GM12874 (cell line): ENCODE data around the gene DNAH10.

Experiments used
- TF ChIP-seq, protein P1 (sequence below): IDR thresholded peaks from 2 replicates; pipeline ENCODE4 v1.5.1; 2011; ENCODE audit warnings: low read depth, mild to moderate bottlenecking, control low read depth, low read length, moderate library complexity; ENCODE audit not compliant: insufficient read depth

The DNAH10 gene, protein sequence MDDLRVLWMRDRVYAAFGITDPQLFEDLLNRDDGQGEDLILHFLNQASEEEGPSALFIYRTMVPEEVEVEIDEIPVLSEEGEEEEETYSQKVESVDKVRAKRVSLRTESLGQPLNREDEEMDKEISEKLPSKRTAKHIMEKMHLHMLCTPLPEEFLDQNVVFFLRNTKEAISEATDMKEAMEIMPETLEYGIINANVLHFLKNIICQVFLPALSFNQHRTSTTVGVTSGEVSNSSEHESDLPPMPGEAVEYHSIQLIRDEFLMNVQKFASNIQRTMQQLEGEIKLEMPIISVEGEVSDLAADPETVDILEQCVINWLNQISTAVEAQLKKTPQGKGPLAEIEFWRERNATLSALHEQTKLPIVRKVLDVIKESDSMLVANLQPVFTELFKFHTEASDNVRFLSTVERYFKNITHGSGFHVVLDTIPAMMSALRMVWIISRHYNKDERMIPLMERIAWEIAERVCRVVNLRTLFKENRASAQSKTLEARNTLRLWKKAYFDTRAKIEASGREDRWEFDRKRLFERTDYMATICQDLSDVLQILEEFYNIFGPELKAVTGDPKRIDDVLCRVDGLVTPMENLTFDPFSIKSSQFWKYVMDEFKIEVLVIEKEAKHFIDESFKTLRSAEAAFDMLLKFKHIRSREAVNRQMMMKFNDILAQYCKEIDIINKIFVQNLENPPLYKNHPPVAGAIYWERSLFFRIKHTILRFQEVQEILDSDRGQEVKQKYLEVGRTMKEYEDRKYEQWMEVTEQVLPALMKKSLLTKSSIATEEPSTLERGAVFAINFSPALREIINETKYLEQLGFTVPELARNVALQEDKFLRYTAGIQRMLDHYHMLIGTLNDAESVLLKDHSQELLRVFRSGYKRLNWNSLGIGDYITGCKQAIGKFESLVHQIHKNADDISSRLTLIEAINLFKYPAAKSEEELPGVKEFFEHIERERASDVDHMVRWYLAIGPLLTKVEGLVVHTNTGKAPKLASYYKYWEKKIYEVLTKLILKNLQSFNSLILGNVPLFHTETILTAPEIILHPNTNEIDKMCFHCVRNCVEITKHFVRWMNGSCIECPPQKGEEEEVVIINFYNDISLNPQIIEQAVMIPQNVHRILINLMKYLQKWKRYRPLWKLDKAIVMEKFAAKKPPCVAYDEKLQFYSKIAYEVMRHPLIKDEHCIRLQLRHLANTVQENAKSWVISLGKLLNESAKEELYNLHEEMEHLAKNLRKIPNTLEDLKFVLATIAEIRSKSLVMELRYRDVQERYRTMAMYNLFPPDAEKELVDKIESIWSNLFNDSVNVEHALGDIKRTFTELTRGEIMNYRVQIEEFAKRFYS (N-terminal part only)

DNA sequence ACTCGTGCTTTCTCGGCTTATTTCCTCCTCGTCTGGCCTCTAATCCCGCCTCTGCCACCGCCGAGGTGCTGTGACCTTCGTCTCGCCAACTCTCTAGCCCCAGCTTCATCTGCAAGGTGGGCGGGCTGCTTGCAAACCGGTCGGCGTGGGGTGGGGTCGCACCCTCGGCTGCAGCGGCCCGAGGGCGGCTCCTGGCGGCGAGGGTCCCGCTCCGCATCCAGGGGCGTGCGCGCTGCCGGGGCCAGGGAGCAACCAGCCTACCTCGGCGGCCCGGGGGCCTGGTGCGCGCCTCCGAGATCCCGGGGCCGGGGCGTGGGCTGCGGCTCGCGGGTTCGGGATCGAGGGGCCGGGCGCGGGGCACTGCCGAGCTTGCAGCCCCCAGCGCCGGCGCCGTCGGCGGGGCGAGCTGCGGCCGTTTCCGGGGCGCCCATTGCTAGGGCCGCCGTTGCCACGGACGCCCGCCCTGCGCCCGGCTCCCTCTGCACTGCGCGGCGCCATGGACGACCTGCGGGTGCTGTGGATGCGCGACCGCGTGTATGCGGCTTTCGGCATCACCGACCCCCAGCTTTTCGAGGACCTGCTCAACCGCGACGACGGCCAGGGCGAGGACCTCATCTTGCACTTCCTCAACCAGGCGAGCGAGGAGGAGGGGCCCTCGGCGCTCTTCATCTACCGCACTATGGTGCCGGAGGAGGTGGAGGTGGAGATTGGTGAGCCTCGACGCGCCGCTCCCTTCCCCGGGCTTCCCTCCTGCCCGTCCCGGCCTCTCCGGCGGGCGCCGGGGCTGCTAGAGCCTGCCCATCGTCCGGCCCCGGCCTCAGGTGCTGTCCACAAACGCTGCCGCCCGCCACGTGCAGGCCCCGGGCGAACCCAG lies at the start of gene DNAH10:
DNAH10 (plus strand) TSS at position 461 of the 874 bp plus-strand sequence; CDS start at position 497, 36 bp downstream.
- TF ChIP-seq, protein P1, sequence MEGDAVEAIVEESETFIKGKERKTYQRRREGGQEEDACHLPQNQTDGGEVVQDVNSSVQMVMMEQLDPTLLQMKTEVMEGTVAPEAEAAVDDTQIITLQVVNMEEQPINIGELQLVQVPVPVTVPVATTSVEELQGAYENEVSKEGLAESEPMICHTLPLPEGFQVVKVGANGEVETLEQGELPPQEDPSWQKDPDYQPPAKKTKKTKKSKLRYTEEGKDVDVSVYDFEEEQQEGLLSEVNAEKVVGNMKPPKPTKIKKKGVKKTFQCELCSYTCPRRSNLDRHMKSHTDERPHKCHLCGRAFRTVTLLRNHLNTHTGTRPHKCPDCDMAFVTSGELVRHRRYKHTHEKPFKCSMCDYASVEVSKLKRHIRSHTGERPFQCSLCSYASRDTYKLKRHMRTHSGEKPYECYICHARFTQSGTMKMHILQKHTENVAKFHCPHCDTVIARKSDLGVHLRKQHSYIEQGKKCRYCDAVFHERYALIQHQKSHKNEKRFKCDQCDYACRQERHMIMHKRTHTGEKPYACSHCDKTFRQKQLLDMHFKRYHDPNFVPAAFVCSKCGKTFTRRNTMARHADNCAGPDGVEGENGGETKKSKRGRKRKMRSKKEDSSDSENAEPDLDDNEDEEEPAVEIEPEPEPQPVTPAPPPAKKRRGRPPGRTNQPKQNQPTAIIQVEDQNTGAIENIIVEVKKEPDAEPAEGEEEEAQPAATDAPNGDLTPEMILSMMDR, result peak; percentile 71

DNA sequence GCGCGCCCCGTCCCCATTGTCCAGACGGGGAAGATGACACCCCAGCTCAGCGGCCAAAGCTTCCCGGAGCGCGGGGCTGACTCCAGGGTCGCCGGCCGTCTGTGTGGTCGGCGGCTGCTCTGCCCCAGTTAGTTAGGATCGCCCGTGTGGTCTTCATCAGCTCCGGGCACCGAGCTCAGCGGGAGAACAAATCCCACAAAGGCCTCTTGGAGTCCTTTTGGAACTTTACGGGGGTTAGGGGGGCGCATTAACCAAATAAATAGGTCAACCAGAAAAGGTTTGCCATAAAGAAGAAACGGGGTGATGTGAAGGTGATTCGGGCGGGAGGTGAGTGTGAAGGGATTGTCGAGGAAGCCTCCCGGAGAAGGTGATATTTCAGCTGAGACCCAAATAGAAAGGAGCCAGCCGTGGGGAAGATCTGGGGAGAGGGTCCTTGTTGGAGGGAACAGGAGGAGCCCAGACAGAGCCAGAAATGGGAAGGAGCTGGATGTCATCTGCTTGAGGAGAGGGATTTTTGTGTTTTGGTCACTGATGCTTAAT lies 49.3 kb upstream of the DNAH10 start:
- TF ChIP-seq, protein P1, result no peak

DNA sequence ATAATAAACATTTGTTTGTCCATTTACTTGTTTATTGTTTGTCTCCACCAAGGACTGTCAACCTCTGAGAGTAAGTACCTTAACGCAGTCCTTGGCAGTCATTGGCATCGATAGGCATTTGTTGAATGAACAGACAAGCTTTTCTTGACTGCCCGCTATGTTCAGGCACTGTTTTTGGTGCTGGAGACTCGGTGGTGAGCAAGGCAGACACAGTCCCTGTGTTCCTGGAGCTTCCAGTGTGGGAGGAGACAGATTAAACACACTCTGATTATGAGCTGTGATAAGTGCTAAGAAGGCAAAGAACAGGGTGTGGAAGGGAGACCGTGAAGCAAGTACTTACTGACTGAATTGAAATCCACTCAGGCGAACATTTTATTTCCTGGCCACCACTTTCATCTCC lies 48.7 kb upstream of the DNAH10 start:
- TF ChIP-seq, protein P1, result no peak

DNA sequence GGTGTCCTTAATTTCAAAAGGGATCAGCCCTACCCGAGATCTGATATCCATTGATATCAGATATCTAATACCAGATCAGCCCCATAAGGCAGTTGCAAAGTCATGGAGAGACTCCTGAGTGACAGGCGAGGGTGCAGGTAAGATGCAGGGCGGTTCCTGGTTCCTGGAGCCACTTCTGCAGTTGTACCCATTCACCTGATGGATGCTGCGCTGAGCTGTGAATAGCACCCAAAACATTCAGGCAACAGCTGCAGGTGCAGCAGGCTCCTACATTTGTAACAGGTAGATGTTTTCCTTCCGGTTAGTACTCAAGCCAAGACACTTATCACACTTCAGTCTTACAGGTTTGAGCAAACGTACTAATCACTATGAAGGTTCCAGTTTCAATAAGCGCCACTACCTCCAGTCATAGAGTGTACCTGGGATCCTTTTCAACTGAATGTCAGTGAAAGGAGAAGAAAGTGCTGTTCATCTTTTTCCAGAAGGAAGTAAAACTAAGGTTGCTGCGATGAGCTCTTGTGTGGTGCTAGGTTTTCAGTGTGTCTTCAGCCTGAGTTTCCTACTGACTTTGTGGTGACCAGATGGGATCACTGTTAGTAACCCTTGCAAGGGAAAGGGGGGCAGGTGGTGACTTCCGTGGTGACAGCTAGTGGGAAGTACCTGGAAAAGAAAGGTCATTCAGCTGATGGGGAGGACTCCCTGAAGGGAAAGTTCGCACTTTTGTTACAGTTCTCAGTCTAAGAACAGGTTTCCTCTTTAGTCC lies 48.1 kb upstream of the DNAH10 start:
- TF ChIP-seq, protein P1, result no peak

DNA sequence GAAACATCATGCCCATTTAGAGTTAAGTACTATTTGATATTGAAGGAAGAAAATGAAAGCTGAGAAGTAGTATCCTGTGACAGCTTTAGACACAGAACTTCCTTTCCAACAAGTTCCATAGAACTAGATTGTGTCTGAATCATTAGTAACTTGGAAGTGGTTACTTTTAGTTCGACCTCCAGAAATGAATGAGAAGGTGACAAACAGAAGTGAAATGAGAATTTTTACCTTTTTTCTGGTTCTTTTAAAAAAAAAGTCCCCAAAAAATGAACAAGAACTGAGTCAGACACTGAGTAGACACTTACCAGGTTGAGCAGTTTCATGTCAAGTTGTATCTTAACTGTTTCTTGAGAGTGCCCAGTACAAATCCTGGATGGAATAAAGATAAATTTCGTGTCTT lies 46.9 kb upstream of the DNAH10 start:
- TF ChIP-seq, protein P1, result no peak

DNA sequence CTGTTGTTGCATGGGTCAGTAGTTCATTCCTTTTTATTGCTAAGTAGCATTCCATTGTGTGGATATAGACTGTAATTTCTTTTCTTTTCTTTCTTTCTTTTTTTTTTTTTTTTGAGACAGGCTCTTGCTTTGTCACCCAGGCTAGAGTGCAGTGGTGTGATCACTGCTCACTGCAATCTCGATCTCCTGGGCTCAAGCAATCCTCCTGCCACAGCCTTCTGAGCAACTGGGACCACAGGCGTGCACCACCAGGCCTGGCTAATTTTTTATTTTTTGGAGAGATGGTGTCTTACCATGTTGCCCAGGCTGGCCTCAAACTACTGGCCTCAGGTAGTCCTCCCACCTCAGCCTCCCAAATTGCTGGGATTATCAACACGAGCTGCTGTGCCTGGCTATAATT lies 44.8 kb upstream of the DNAH10 start:
- TF ChIP-seq, protein P1, result no peak
